Loucy (cell line): ENCODE results near the gene CPAMD8.

Source experiments
- H2AFZ ChIP-seq: fragments of 200-600 bp; sonication (generic); 2 replicates; pipeline ENCODE4 v1.6.0; 2016; ENCODE audit warnings: antibody characterized with exemption, mild to moderate bottlenecking, low read length, moderate library complexity
- H3F3A ChIP-seq: fragments of 200-600 bp; 2 replicates; pipeline ENCODE4 v1.6.0; 2016; ENCODE audit warnings: antibody characterized with exemption, low read depth, mild to moderate bottlenecking
- H3K27me3 ChIP-seq: fragments of 200-600 bp; sonication (generic); 2 replicates; pipeline ENCODE4 v1.6.1; 2014; ENCODE audit warnings: low read length, mild to moderate bottlenecking; ENCODE audit not compliant: insufficient read depth, poor library complexity, severe bottlenecking
- H3K36me3 ChIP-seq: fragments of 200-600 bp; sonication (generic); 2 replicates; pipeline ENCODE4 v1.6.1; 2016; ENCODE audit warnings: low read length; ENCODE audit not compliant: insufficient read depth
- H3K4me1 ChIP-seq: fragments of 200-600 bp; sonication (generic); 2 replicates; pipeline ENCODE4 v1.5.1; 2014; ENCODE audit warnings: low read length, mild to moderate bottlenecking; ENCODE audit not compliant: insufficient read depth, poor library complexity, severe bottlenecking
- H3K4me2 ChIP-seq: fragments of 200-600 bp; sonication (generic); 2 replicates; pipeline ENCODE4 v1.6.0; 2014; ENCODE audit warnings: antibody characterized with exemption, low read length, low read depth, mild to moderate bottlenecking; ENCODE audit not compliant: poor library complexity, severe bottlenecking
- H3K4me3 ChIP-seq: fragments of 200-600 bp; sonication (generic); 2 replicates; pipeline ENCODE4 v1.5.1; 2014; ENCODE audit warnings: low read length, mild to moderate bottlenecking, mixed read lengths; ENCODE audit not compliant: poor library complexity, severe bottlenecking
- H3K79me2 ChIP-seq: fragments of 200-600 bp; sonication (generic); 2 replicates; pipeline ENCODE4 v1.6.1; 2014; ENCODE audit warnings: low read length; ENCODE audit not compliant: insufficient read depth
- H3K9ac ChIP-seq: fragments of 200-600 bp; sonication (generic); 2 replicates; pipeline ENCODE4 v1.6.0; 2014; ENCODE audit warnings: mild to moderate bottlenecking, low read depth, low read length, moderate library complexity; ENCODE audit not compliant: poor library complexity, severe bottlenecking
- H3K9me2 ChIP-seq: fragments of 200-600 bp; sonication (generic); replicated peaks from 2 replicates; pipeline ENCODE4 v1.6.1; 2016; ENCODE audit warnings: low read depth, low read length, mixed read lengths
- H3K9me3 ChIP-seq: fragments of 200-600 bp; sonication (generic); 2 replicates; pipeline ENCODE4 v1.6.1; 2014; ENCODE audit warnings: mild to moderate bottlenecking, antibody characterized with exemption, low read length, low read depth; ENCODE audit not compliant: insufficient read depth
- H4K20me1 ChIP-seq: fragments of 200-600 bp; sonication (generic); 2 replicates; pipeline ENCODE4 v1.6.0; 2014; ENCODE audit warnings: antibody characterized with exemption, low read length, mild to moderate bottlenecking; ENCODE audit not compliant: insufficient read depth, poor library complexity, severe bottlenecking
- CTCF ChIP-seq: fragments of 200-600 bp; sonication (generic); conservative IDR thresholded peaks from 2 replicates; pipeline ENCODE4 v1.5.1; 2014; ENCODE audit warnings: mild to moderate bottlenecking, antibody characterized with exemption, low read length
- EZH2phosphoT487 ChIP-seq: fragments of 200-600 bp; IDR thresholded peaks from 2 replicates; pipeline ENCODE4 v1.6.1; 2018; ENCODE audit warnings: antibody characterized with exemption, mild to moderate bottlenecking, moderate library complexity, borderline replicate concordance

Gene CPAMD8

GRCh38 chr19:17058236-17058635 is 31.6 kb upstream of the CPAMD8 start:
- H3K9ac ChIP-seq: no peak overlapping the region
- H3K9me2 ChIP-seq: no peaks in the 10 kb centered on the region
- peaks cover 19% of the 10 kb centered on the region for H3K79me2 ChIP-seq
- no peaks in the 10 kb centered on the region for H3F3A ChIP-seq
- H3K4me2 ChIP-seq: no peak overlapping the region
- H3K4me1 ChIP-seq: no peaks in the 10 kb centered on the region
- no peak for TF ChIP-seq CTCF
- no peak for TF ChIP-seq EZH2phosphoT487
- H4K20me1 ChIP-seq: no peaks in the 10 kb centered on the region
- H3K9me3 ChIP-seq: no peaks in the 10 kb centered on the region; the same call in 1 of the 2 replicates
- no peaks in the 10 kb centered on the region for H3K27me3 ChIP-seq
- H3K4me3 ChIP-seq: no peak overlapping the region
- H2AFZ ChIP-seq: no peak overlapping the region
- H3K36me3 ChIP-seq: peaks cover 74% of the 10 kb centered on the region

- no peak overlapping the region for H3K4me2 ChIP-seq
- H3K36me3 ChIP-seq: peaks cover 81% of the 10 kb centered on the region
- no peaks in the 10 kb centered on the region; the same call in 1 of the 2 replicates for H3K79me2 ChIP-seq
- TF ChIP-seq CTCF (no peak), EZH2phosphoT487 (no peak)
- no peaks in the 10 kb centered on the region for H3K4me1 ChIP-seq
- H2AFZ ChIP-seq: no peak overlapping the region
- H3F3A ChIP-seq: no peaks in the 10 kb centered on the region
- H3K9me3 ChIP-seq: no peaks in the 10 kb centered on the region; the same call in 1 of the 2 replicates
- H3K9ac ChIP-seq: no peak overlapping the region
- no peaks in the 10 kb centered on the region for H4K20me1 ChIP-seq
- H3K4me3 ChIP-seq: no peak overlapping the region
- H3K9me2 ChIP-seq: no peaks in the 10 kb centered on the region
- no peaks in the 10 kb centered on the region for H3K27me3 ChIP-seq
Observed at GRCh38 chr19:17055636-17056035, 29.0 kb upstream of the CPAMD8 start.

GRCh38 chr19:17054746-17055145 is 28.1 kb upstream of the CPAMD8 start:
- Histone ChIP-seq H3K36me3 (peaks cover 82% of the 10 kb centered on the region), H3K9ac (no peak overlapping the region), H3F3A (no peaks in the 10 kb centered on the region), H4K20me1 (no peaks in the 10 kb centered on the region), H3K4me3 (no peak overlapping the region), H3K79me2 (no peaks in the 10 kb centered on the region), H3K4me1 (no peaks in the 10 kb centered on the region), H2AFZ (no peak overlapping the region), H3K27me3 (no peaks in the 10 kb centered on the region), H3K4me2 (no peak overlapping the region), H3K9me2 (no peaks in the 10 kb centered on the region), H3K9me3 (no peaks in the 10 kb centered on the region; the same call in 1 of the 2 replicates)
- TF ChIP-seq EZH2phosphoT487 (no peak), CTCF (no peak)
